Measurements from ENCODE around the gene CDO1. TPM values are rescaled to one million over a fixed set of nuclear protein-coding genes. Genes with fewer than 3 reads are reported as not detected.

Gene CDO1
- total RNA-seq, 1 experiment from 2014 or later: 0.17 TPM

- CTCF ChIA-PET: no interaction called here
- TF ChIP-seq ATF3 (IDR thresholded peaks at IDR 0.05) (no peak), SIN3A (IDR thresholded peaks at IDR 0.05; ENCODE audit: low read depth) (no peak), EZH2 (IDR thresholded peaks at IDR 0.05) (no peak), FOSL1 (IDR thresholded peaks at IDR 0.05; ENCODE audit: low read depth) (no peak)
- no TSS peak for BruUV-seq (replicated peaks)
These were observed 30.9 kb downstream of the CDO1 start for GRCh38 chr5:115785381-115786065.

GRCh38 chr5:115778417-115778816 is 38.0 kb downstream of the CDO1 start:
- no TSS peak for BruUV-seq (replicated peaks)
- RAD21 ChIA-PET (ENCODE audit: low non-redundant PET in 1 of 2, low total read pairs in 2 of 2, uncharacterized antibody in 2 of 2, unreplicated experiment in 2 of 2): no interaction called here

More at GRCh38 chr5:115785381-115786065, 30.9 kb downstream of the CDO1 start:
- H3K27me3 ChIP-seq (ENCODE audit: insufficient read depth, low read length): no peaks in the 10 kb centered on the region
- no peak overlapping the region for H3K4me2 ChIP-seq (ENCODE audit: low read length)
- DNase-seq (ENCODE audit: low read depth, low spot score) (no peak), ATAC-seq (no peak)
- 0 out of 4 replicates have a peak, but pooled peaks cover 0 to 5% of the 10 kb centered on the region in 2 experiments for H3K9me3 ChIP-seq (ENCODE audit: control insufficient read depth in 1 of 2, insufficient read depth in 1 of 2, low read depth in 1 of 2, low read length in 2 of 2)
- intact Hi-C loops (cut with micrococcal nuclease): no loop called here
- H2AFZ ChIP-seq (ENCODE audit: low read depth, low read length, poor library complexity, severe bottlenecking): no peak overlapping the region
- POLR2A ChIA-PET: interaction anchor here (1.5 kb wide), 1 partner anchor 11 kb away, joined by 3 read pairs; no protein-coding TSS in a partner anchor
- no peak overlapping the region for H3K27ac ChIP-seq (ENCODE audit: low read depth, low read length)
- RAD21 ChIA-PET (ENCODE audit: low non-redundant PET in 1 of 2, low total read pairs in 2 of 2, uncharacterized antibody in 2 of 2, unreplicated experiment in 2 of 2): no interaction called here
- no peaks in the 10 kb centered on the region for H3K36me3 ChIP-seq (ENCODE audit: control insufficient read depth in 1 of 2, insufficient read depth in 2 of 2, low read length in 2 of 2)
- H3K9me2 ChIP-seq (ENCODE audit: insufficient read depth): no peaks in the 10 kb centered on the region
- no peak overlapping the region for H3K4me3 ChIP-seq (replicated peaks in 1 of 2; ENCODE audit: low read depth in 1 of 2, low read length in 2 of 2)
- no peak overlapping the region for H3K9ac ChIP-seq (ENCODE audit: low read length)
- H3K79me2 ChIP-seq (ENCODE audit: insufficient read depth, low read length): no peaks in the 10 kb centered on the region
- H4K20me1 ChIP-seq (ENCODE audit: insufficient read depth): no peaks in the 10 kb centered on the region
- H3K4me1 ChIP-seq (ENCODE audit: control insufficient read depth in 1 of 2, insufficient read depth in 2 of 2, low read length in 2 of 2): no peaks in the 10 kb centered on the region

More at GRCh38 chr5:115778417-115778816, 38.0 kb downstream of the CDO1 start:
- ChIA-PET POLR2A (no interaction called here), CTCF (no interaction called here)
- Histone ChIP-seq H3K27me3 (ENCODE audit: insufficient read depth, low read length) (no peaks in the 10 kb centered on the region), H3K4me2 (ENCODE audit: low read length) (no peak overlapping the region), H2AFZ (ENCODE audit: low read depth, low read length, poor library complexity, severe bottlenecking) (peak overlapping the region; percentile 24), H3K9ac (ENCODE audit: low read length) (no peak overlapping the region), H3K79me2 (ENCODE audit: insufficient read depth, low read length) (no peaks in the 10 kb centered on the region), H4K20me1 (ENCODE audit: insufficient read depth) (no peaks in the 10 kb centered on the region), H3K9me2 (ENCODE audit: insufficient read depth) (no peaks in the 10 kb centered on the region; the same call in 1 of the 2 replicates), H3K4me1 (ENCODE audit: control insufficient read depth in 1 of 2, insufficient read depth in 2 of 2, low read length in 2 of 2) (no peaks in the 10 kb centered on the region), H3K4me3 (replicated peaks in 1 of 2; ENCODE audit: low read depth in 1 of 2, low read length in 2 of 2) (no peak overlapping the region), H3K36me3 (ENCODE audit: control insufficient read depth in 1 of 2, insufficient read depth in 2 of 2, low read length in 2 of 2) (no peaks in the 10 kb centered on the region), H3K27ac (ENCODE audit: low read depth, low read length) (no peak overlapping the region), H3K9me3 (ENCODE audit: control insufficient read depth in 1 of 2, insufficient read depth in 1 of 2, low read depth in 1 of 2, low read length in 2 of 2) (no peaks in the 10 kb centered on the region)
- DNase-seq (ENCODE audit: low read depth, low spot score) (no peak), ATAC-seq (no peak)
- intact Hi-C loops (cut with micrococcal nuclease): no loop called here
- TF ChIP-seq ELF1 (IDR thresholded peaks at IDR 0.05; ENCODE audit: borderline replicate concordance, low read depth) (no peak), JUND (IDR thresholded peaks at IDR 0.05) (no peak), MAX (IDR thresholded peaks at IDR 0.05) (no peak), ZBTB33 (IDR thresholded peaks at IDR 0.05; ENCODE audit: extremely low read depth, insufficient replicate concordance, low read length) (no peak), CBX3 (IDR thresholded peaks at IDR 0.05; ENCODE audit: low read depth) (no peak), SP1 (IDR thresholded peaks at IDR 0.05; ENCODE audit: low read depth) (no peak), EZH2 (IDR thresholded peaks at IDR 0.05) (no peak), RAD21 (IDR thresholded peaks at IDR 0.05; ENCODE audit: low read depth) (no peak), FOSL1 (IDR thresholded peaks at IDR 0.05; ENCODE audit: low read depth) (no peak), POLR2AphosphoS5 (IDR thresholded peaks at IDR 0.05; ENCODE audit: low read depth, low read length) (no peak), EZH2phosphoT487 (IDR thresholded peaks at IDR 0.05; ENCODE audit: borderline replicate concordance) (no peak), ZNF274 (IDR thresholded peaks at IDR 0.05; ENCODE audit: low read depth, low read length) (no peak)
